ENCODE data around the gene ZNF382. TPM values are rescaled to one million over a fixed set of nuclear protein-coding genes. Genes with fewer than 3 reads are reported as not detected.
A peak's percentile ranks its signal among the peaks of the same experiment; 100 is the strongest.

ZNF382 gene
- total RNA-seq, 4 donors from 2014 or later, result 0.62 to 11.7 (median 0.86) TPM

DNA sequence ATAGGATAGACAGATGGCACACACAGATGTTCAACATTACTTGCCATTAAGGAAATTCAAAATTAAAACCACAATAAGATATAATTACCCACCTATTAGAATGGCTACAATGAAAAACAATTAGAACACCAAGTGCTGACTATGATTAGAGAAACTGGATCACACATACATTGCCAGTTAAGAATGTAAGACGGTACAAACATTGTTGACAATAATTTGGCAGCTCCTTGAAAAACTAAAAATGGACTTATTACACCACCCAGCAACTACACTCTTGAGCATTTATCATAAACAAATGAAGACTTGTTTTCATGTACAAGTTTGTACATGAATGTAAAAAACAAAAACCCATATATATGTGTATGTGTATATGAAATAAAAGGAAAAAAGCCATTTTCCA is 47.8 kb downstream of the ZNF382 start:
- Histone ChIP-seq H3K27ac (no peak overlapping the region), H3K9me3 (peaks cover 52% of the 10 kb centered on the region), H3K4me1 (no peaks in the 10 kb centered on the region), H3K4me3 (no peak overlapping the region), H3K36me3 (peaks cover 97% of the 10 kb centered on the region), H3K27me3 (no peaks in the 10 kb centered on the region)
- 57% methylated on average over 1 of the region's 1 CpG for WGBS
- no peak for TF ChIP-seq POLR2AphosphoS5 (IDR thresholded peaks at IDR 0.05)
- no peak for TF ChIP-seq EP300 (IDR thresholded peaks at IDR 0.05)
- no peak for TF ChIP-seq POLR2A (IDR thresholded peaks at IDR 0.05)
- TF ChIP-seq, protein P1, sequence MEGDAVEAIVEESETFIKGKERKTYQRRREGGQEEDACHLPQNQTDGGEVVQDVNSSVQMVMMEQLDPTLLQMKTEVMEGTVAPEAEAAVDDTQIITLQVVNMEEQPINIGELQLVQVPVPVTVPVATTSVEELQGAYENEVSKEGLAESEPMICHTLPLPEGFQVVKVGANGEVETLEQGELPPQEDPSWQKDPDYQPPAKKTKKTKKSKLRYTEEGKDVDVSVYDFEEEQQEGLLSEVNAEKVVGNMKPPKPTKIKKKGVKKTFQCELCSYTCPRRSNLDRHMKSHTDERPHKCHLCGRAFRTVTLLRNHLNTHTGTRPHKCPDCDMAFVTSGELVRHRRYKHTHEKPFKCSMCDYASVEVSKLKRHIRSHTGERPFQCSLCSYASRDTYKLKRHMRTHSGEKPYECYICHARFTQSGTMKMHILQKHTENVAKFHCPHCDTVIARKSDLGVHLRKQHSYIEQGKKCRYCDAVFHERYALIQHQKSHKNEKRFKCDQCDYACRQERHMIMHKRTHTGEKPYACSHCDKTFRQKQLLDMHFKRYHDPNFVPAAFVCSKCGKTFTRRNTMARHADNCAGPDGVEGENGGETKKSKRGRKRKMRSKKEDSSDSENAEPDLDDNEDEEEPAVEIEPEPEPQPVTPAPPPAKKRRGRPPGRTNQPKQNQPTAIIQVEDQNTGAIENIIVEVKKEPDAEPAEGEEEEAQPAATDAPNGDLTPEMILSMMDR (IDR thresholded peaks at IDR 0.05), result no peak
- no peak for DNase-seq (ENCODE audit: low spot score in 2 of 2)

DNA sequence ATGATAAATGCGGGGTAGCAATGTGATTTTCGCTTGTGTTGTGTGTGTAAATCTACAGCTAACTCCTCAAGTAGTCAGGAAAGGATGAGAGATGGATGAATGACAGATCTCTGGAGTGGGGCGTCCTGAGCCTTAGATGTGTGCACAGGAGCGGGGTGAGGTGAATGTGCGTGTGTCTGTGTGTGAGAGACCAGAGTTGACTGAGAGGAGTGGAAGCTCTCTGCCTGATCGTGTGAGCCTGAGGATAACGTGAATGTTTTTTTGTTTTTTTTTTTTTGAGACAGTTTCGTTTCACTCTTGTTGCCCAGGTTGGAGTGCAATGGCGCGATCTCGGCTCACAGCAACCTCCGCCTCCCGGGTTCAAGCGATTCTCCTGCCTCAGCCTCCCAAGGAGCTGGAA is 60.7 kb downstream of the ZNF382 start:
- H3K36me3 ChIP-seq, result peaks cover 26% of the 10 kb centered on the region
- WGBS, result 59% methylated on average over 14 of the region's 14 CpGs
- H3K4me3 ChIP-seq, result peak overlapping the region; percentile 66
- no peaks in the 10 kb centered on the region for H3K27me3 ChIP-seq
- no peak overlapping the region for H3K27ac ChIP-seq
- TF ChIP-seq POLR2AphosphoS5 (IDR thresholded peaks at IDR 0.05) (no peak), EP300 (IDR thresholded peaks at IDR 0.05) (no peak), POLR2A (IDR thresholded peaks at IDR 0.05) (no peak)
- TF ChIP-seq, protein P1 (IDR thresholded peaks at IDR 0.05), result no peak
- H3K9me3 ChIP-seq, result peaks cover 7% of the 10 kb centered on the region
- no peak for DNase-seq (ENCODE audit: low spot score in 2 of 2)
- H3K4me1 ChIP-seq, result peaks cover 17% of the 10 kb centered on the region

DNA sequence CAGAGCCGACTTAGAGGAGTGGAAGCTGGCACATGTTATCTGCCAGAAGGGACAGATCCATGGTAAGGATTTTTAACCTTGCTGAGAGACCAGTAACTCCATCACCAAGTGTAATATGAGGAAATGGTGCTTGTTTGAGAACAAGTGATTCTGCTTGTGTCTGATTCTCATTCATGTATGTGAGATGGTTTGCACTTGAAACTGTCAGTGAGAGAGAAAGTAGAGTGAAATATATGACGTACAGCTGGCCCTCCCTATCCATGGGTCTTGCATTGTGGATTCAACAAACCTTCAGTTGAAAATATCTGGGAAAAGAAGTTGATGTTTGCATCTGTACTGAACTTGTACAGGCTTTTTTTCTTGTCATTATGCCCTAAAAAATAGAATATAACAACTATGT is 63.5 kb downstream of the ZNF382 start:
- DNase-seq (ENCODE audit: low spot score in 2 of 2), result no peak
- H3K4me3 ChIP-seq, result no peak overlapping the region
- H3K36me3 ChIP-seq, result peaks cover 27% of the 10 kb centered on the region
- H3K27me3 ChIP-seq, result no peaks in the 10 kb centered on the region
- H3K9me3 ChIP-seq, result peaks cover 7% of the 10 kb centered on the region
- peaks cover 17% of the 10 kb centered on the region for H3K4me1 ChIP-seq
- WGBS, result 74% methylated on average over 2 of the region's 2 CpGs
- no peak for TF ChIP-seq EP300 (IDR thresholded peaks at IDR 0.05)
- no peak for TF ChIP-seq POLR2AphosphoS5 (IDR thresholded peaks at IDR 0.05)
- no peak for TF ChIP-seq POLR2A (IDR thresholded peaks at IDR 0.05)
- TF ChIP-seq, protein P1 (IDR thresholded peaks at IDR 0.05), result no peak
- H3K27ac ChIP-seq, result no peak overlapping the region

DNA sequence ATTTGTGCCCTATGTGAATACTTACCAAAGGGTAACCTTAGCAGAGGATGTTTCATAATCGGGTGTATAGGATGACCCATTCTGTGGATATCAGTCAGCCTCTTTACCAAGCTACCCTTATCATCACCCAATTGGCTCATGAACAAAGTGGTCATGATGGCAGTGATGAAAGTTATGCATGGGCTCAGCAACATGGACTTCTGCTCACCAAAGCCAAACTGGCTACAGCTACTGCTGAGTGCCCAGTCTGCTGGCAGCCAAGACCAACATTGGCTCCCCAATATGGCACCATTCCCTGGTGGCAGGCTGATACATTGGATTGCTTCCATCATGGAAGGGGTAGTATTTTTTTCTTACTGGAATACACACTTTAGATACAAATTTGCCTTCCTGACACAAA is 67.3 kb downstream of the ZNF382 start:
- Histone ChIP-seq H3K4me1 (peaks cover 9% of the 10 kb centered on the region), H3K9me3 (peaks cover 16% of the 10 kb centered on the region), H3K36me3 (peaks cover 18% of the 10 kb centered on the region), H3K27me3 (no peaks in the 10 kb centered on the region), H3K4me3 (no peak overlapping the region), H3K27ac (no peak overlapping the region)
- DNase-seq (ENCODE audit: low spot score in 2 of 2), result no peak
- TF ChIP-seq, protein P1 (IDR thresholded peaks at IDR 0.05), result no peak
- TF ChIP-seq EP300 (IDR thresholded peaks at IDR 0.05) (no peak), POLR2A (IDR thresholded peaks at IDR 0.05) (no peak)
- WGBS, result 100% methylated on average over 1 of the region's 1 CpG

DNA sequence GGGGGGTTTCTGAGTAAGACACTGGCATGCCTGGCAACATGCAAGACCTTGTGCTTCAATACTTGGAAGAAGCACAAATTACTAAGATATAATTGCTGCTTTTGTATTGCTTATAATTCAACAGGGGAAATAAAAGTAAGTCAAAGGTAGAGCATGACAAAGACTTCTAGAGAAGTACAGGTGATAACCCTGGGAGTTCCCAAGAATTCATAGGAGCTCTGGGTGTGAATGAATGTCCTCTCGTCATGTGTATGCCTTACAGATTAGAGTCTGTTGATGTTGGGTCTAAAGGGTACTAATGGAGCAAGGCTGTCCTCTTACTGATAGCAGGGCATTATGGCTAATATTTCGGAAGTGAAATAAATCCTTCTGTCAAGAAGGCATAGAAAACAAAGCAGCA is 69.1 kb downstream of the ZNF382 start:
- Histone ChIP-seq H3K4me1 (no peaks in the 10 kb centered on the region), H3K9me3 (peaks cover 16% of the 10 kb centered on the region), H3K36me3 (peaks cover 33% of the 10 kb centered on the region), H3K27ac (no peak overlapping the region), H3K27me3 (no peaks in the 10 kb centered on the region), H3K4me3 (no peak overlapping the region)
- 91% methylated on average over 2 of the region's 2 CpGs for WGBS
- no peak for DNase-seq (ENCODE audit: low spot score in 2 of 2)
- TF ChIP-seq POLR2AphosphoS5 (IDR thresholded peaks at IDR 0.05), result no peak
- no peak for TF ChIP-seq EP300 (IDR thresholded peaks at IDR 0.05)
- TF ChIP-seq, protein P1 (IDR thresholded peaks at IDR 0.05), result no peak
- no peak for TF ChIP-seq POLR2A (IDR thresholded peaks at IDR 0.05)
